ENCODE data around the gene SCAPER. TPM values are rescaled to one million over a fixed set of nuclear protein-coding genes. Genes with fewer than 3 reads are reported as not detected.

Gene SCAPER
- total RNA-seq, 2 experiments from 2014 or later = 20.4 to 29.5 TPM

- no peaks in the 10 kb centered on the region for H3K9me3 Mint-ChIP-seq (ENCODE audit: low read depth)
- CTCF ChIA-PET = no interaction called here
- no peak for DNase-seq
Observed at GRCh38 chr15:76483018-76483417, 422.1 kb downstream of the SCAPER start.

GRCh38 chr15:76480267-76480666 is 424.9 kb downstream of the SCAPER start:
- no peaks in the 10 kb centered on the region for H3K4me1 Mint-ChIP-seq
- CTCF ChIA-PET = no interaction called here
- no peaks in the 10 kb centered on the region for H3K27me3 Mint-ChIP-seq
- H3K36me3 Mint-ChIP-seq = no peaks in the 10 kb centered on the region
- no peaks in the 10 kb centered on the region for H3K9me3 Mint-ChIP-seq (ENCODE audit: low read depth)
- H3K27ac Mint-ChIP-seq = no peak overlapping the region
- ATAC-seq = no peak
- H3K4me3 Mint-ChIP-seq = no peak overlapping the region
- no peak for DNase-seq

More at GRCh38 chr15:76483018-76483417, 422.1 kb downstream of the SCAPER start:
- ATAC-seq = no peak
- H3K36me3 Mint-ChIP-seq = no peaks in the 10 kb centered on the region
- no peak overlapping the region for H3K4me3 Mint-ChIP-seq
- H3K4me1 Mint-ChIP-seq = no peaks in the 10 kb centered on the region
- no peaks in the 10 kb centered on the region for H3K27me3 Mint-ChIP-seq
- no peak overlapping the region for H3K27ac Mint-ChIP-seq

- Mint-ChIP-seq H3K36me3 (peaks cover 31% of the 10 kb centered on the region), H3K27ac (no peak overlapping the region), H3K27me3 (no peaks in the 10 kb centered on the region), H3K9me3 (ENCODE audit: low read depth) (peaks cover 15% of the 10 kb centered on the region), H3K4me1 (peaks cover 4% of the 10 kb centered on the region), H3K4me3 (no peak overlapping the region)
- CTCF ChIA-PET = no interaction called here
- ATAC-seq = no peak
- no peak for DNase-seq
Observed at GRCh38 chr15:76470691-76471090, 434.4 kb downstream of the SCAPER start.

GRCh38 chr15:76468722-76469121 is 436.4 kb downstream of the SCAPER start:
- no peak for ATAC-seq
- Mint-ChIP-seq H3K27ac (no peak overlapping the region), H3K27me3 (no peaks in the 10 kb centered on the region), H3K4me1 (peaks cover 4% of the 10 kb centered on the region), H3K9me3 (ENCODE audit: low read depth) (peaks cover 19% of the 10 kb centered on the region), H3K36me3 (peaks cover 33% of the 10 kb centered on the region), H3K4me3 (no peak overlapping the region)
- DNase-seq = no peak
- CTCF ChIA-PET = no interaction called here

- DNase-seq (no peak), ATAC-seq (no peak)
- Mint-ChIP-seq H3K4me1 (peaks cover 4% of the 10 kb centered on the region), H3K27me3 (no peaks in the 10 kb centered on the region), H3K27ac (no peak overlapping the region), H3K36me3 (peaks cover 33% of the 10 kb centered on the region), H3K9me3 (ENCODE audit: low read depth) (peaks cover 19% of the 10 kb centered on the region), H3K4me3 (no peak overlapping the region)
- CTCF ChIA-PET = no interaction called here
Observed at GRCh38 chr15:76467136-76467535, 438.0 kb downstream of the SCAPER start.

- CTCF ChIA-PET = interaction anchor here (0.6 kb wide), 1 partner anchor 958 kb away, joined by 3 read pairs; no protein-coding TSS in a partner anchor
- H3K36me3 Mint-ChIP-seq = peaks cover 38% of the 10 kb centered on the region
- DNase-seq = no peak
- H3K9me3 Mint-ChIP-seq (ENCODE audit: low read depth) = peaks cover 19% of the 10 kb centered on the region
- peaks cover 4% of the 10 kb centered on the region for H3K4me1 Mint-ChIP-seq
- H3K27ac Mint-ChIP-seq = no peak overlapping the region
- H3K4me3 Mint-ChIP-seq = no peak overlapping the region
- no peak for ATAC-seq
- H3K27me3 Mint-ChIP-seq = no peaks in the 10 kb centered on the region
Observed at GRCh38 chr15:76465728-76466127, 439.4 kb downstream of the SCAPER start.

- DNase-seq (no peak), ATAC-seq (no peak)
- H3K36me3 Mint-ChIP-seq = peaks cover 31% of the 10 kb centered on the region
- H3K4me3 Mint-ChIP-seq = no peak overlapping the region
- peaks cover 4% of the 10 kb centered on the region for H3K4me1 Mint-ChIP-seq
- CTCF ChIA-PET = no interaction called here
- no peaks in the 10 kb centered on the region for H3K27me3 Mint-ChIP-seq
- H3K9me3 Mint-ChIP-seq (ENCODE audit: low read depth) = peaks cover 19% of the 10 kb centered on the region
- H3K27ac Mint-ChIP-seq = no peak overlapping the region
Observed at GRCh38 chr15:76464247-76464646, 440.9 kb downstream of the SCAPER start.

- no peak overlapping the region for H3K4me3 Mint-ChIP-seq
- CTCF ChIA-PET = no interaction called here
- peaks cover 6% of the 10 kb centered on the region for H3K9me3 Mint-ChIP-seq (ENCODE audit: low read depth)
- H3K36me3 Mint-ChIP-seq = peaks cover 8% of the 10 kb centered on the region
- no peaks in the 10 kb centered on the region for H3K27me3 Mint-ChIP-seq
- DNase-seq (no peak), ATAC-seq (no peak)
- no peak overlapping the region for H3K27ac Mint-ChIP-seq
- no peaks in the 10 kb centered on the region for H3K4me1 Mint-ChIP-seq
Observed at GRCh38 chr15:76460871-76461270, 444.3 kb downstream of the SCAPER start.

GRCh38 chr15:76460347-76460746 is 444.8 kb downstream of the SCAPER start:
- ATAC-seq = no peak
- DNase-seq = no peak
- Mint-ChIP-seq H3K27ac (no peak overlapping the region), H3K36me3 (peaks cover 6% of the 10 kb centered on the region), H3K9me3 (ENCODE audit: low read depth) (peaks cover under 1% of the 10 kb centered on the region), H3K4me1 (no peaks in the 10 kb centered on the region), H3K4me3 (no peak overlapping the region), H3K27me3 (no peaks in the 10 kb centered on the region)
- CTCF ChIA-PET = no interaction called here

GRCh38 chr15:76451540-76451939 is 453.6 kb downstream of the SCAPER start:
- H3K36me3 Mint-ChIP-seq = no peaks in the 10 kb centered on the region
- H3K9me3 Mint-ChIP-seq (ENCODE audit: low read depth) = no peaks in the 10 kb centered on the region
- DNase-seq (no peak), ATAC-seq (no peak)
- CTCF ChIA-PET = no interaction called here
- no peaks in the 10 kb centered on the region for H3K4me1 Mint-ChIP-seq
- no peak overlapping the region for H3K27ac Mint-ChIP-seq
- no peaks in the 10 kb centered on the region for H3K27me3 Mint-ChIP-seq
- no peak overlapping the region for H3K4me3 Mint-ChIP-seq

- Mint-ChIP-seq H3K9me3 (ENCODE audit: low read depth) (no peaks in the 10 kb centered on the region), H3K36me3 (no peaks in the 10 kb centered on the region), H3K27ac (no peak overlapping the region), H3K4me3 (no peak overlapping the region), H3K27me3 (no peaks in the 10 kb centered on the region), H3K4me1 (no peaks in the 10 kb centered on the region)
- ATAC-seq (no peak), DNase-seq (no peak)
- CTCF ChIA-PET = no interaction called here
Observed at GRCh38 chr15:76449455-76449854, 455.7 kb downstream of the SCAPER start.

- no peak overlapping the region for H3K27ac Mint-ChIP-seq
- no peak for DNase-seq
- no peak overlapping the region for H3K4me3 Mint-ChIP-seq
- CTCF ChIA-PET = no interaction called here
- ATAC-seq = no peak
- no peaks in the 10 kb centered on the region for H3K9me3 Mint-ChIP-seq (ENCODE audit: low read depth)
- H3K27me3 Mint-ChIP-seq = no peaks in the 10 kb centered on the region
- no peaks in the 10 kb centered on the region for H3K36me3 Mint-ChIP-seq
- no peaks in the 10 kb centered on the region for H3K4me1 Mint-ChIP-seq
Observed at GRCh38 chr15:76448755-76449154, 456.4 kb downstream of the SCAPER start.

- Mint-ChIP-seq H3K27me3 (no peaks in the 10 kb centered on the region), H3K36me3 (no peaks in the 10 kb centered on the region), H3K27ac (no peak overlapping the region), H3K4me3 (no peak overlapping the region), H3K9me3 (ENCODE audit: low read depth) (no peaks in the 10 kb centered on the region), H3K4me1 (no peaks in the 10 kb centered on the region)
- ATAC-seq (no peak), DNase-seq (no peak)
- CTCF ChIA-PET = no interaction called here
Observed at GRCh38 chr15:76447728-76448441, 457.3 kb downstream of the SCAPER start.

GRCh38 chr15:76440441-76440840 is 464.7 kb downstream of the SCAPER start:
- Mint-ChIP-seq H3K4me1 (no peaks in the 10 kb centered on the region), H3K36me3 (no peaks in the 10 kb centered on the region), H3K27me3 (no peaks in the 10 kb centered on the region), H3K9me3 (ENCODE audit: low read depth) (no peaks in the 10 kb centered on the region), H3K27ac (no peak overlapping the region), H3K4me3 (no peak overlapping the region)
- CTCF ChIA-PET = no interaction called here
- ATAC-seq (no peak), DNase-seq (no peak)

GRCh38 chr15:76439542-76439941 is 465.6 kb downstream of the SCAPER start:
- DNase-seq (no peak), ATAC-seq (no peak)
- H3K4me3 Mint-ChIP-seq = no peak overlapping the region
- H3K9me3 Mint-ChIP-seq (ENCODE audit: low read depth) = no peaks in the 10 kb centered on the region
- no peaks in the 10 kb centered on the region for H3K4me1 Mint-ChIP-seq
- H3K36me3 Mint-ChIP-seq = no peaks in the 10 kb centered on the region
- H3K27ac Mint-ChIP-seq = no peak overlapping the region
- CTCF ChIA-PET = no interaction called here
- H3K27me3 Mint-ChIP-seq = no peaks in the 10 kb centered on the region

Measured in activated CD8-positive, alpha-beta memory T cell treated with anti-CD3 and anti-CD28 coated beads, Interleukin-2, amount 10 ng/mL, durations not matched to agents 7 days and 5 days (primary cell).